ENCODE data around the gene L3MBTL2.

L3MBTL2 gene

GRCh38 chr22:41273128-41273527 lies 68.0 kb downstream of the L3MBTL2 start:
- no peak for DNase-seq (ENCODE audit: low read depth)

- no peak for DNase-seq (ENCODE audit: low read depth)
Observed at GRCh38 chr22:41274856-41275255, 69.7 kb downstream of the L3MBTL2 start.

GRCh38 chr22:41280065-41280464 lies 75.0 kb downstream of the L3MBTL2 start:
- no peak for DNase-seq (ENCODE audit: low read depth)

GRCh38 chr22:41280854-41281253 lies 75.7 kb downstream of the L3MBTL2 start:
- no peak for DNase-seq (ENCODE audit: low read depth)

Measured in stimulated activated CD8-positive, alpha-beta memory T cell treated with anti-CD3 and anti-CD28 coated beads, Interleukin-12 subunit alpha, Interleukin-12 subunit beta, amount 100 ng/mL, for 4 hours (primary cell).